ENCODE results near the gene PNMA1. TPM values are rescaled to one million over a fixed set of nuclear protein-coding genes. Genes with fewer than 3 reads are reported as not detected.

PNMA1 gene, protein sequence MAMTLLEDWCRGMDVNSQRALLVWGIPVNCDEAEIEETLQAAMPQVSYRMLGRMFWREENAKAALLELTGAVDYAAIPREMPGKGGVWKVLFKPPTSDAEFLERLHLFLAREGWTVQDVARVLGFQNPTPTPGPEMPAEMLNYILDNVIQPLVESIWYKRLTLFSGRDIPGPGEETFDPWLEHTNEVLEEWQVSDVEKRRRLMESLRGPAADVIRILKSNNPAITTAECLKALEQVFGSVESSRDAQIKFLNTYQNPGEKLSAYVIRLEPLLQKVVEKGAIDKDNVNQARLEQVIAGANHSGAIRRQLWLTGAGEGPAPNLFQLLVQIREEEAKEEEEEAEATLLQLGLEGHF
- 10 to 100 TPM; 41.0 to 55.2 (median 50.8) TPM for total RNA-seq

DNA sequence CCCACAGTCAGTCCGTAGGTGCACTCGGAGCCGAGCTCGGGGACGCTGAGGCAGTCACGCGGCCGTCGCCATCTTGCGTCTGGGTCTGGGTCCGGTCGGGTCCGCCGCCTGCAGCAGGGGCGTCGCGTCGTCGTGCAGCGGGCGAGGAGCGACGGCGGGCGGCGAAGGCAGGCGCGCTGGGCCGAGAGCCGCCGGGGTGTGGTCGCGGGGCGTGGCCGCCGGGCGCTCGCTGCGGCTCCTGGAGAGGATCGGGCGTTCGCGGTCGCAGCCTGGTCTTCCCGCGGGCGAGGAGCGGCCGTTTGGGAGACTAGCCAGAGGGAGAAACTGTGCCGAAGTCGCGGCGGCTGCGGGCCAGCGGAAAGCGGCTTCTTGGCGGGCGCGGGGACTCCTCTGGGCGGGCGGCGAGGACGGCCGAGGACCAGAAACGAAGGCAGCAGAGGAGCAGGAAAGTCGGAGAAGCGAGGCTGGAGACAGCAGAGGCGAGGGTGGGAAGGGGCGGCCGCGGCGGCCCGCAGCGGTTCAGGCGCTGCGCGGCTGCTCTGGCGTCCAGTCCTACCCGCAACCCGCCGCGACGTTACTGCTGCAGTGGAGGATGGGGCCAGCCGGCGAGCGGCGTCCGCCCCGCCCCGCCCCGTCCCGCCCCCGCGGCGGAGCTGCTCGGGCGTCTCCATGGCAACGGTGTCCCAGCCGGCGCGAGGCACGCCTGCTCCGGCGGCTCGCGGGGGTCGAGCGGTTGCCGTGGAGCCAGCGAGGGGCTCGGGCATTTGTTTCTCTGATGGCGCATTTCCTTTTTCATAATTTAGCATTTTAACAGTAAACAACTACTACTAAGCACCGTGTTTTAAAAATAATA, at the start of gene PNMA1:
TSS of gene PNMA1 (minus strand) at position 582 of the 853 bp plus-strand sequence. CDS start 745 bp downstream, outside the sequence.
- ATAC-seq = peak; percentile 80 to 87
- no peaks in the 10 kb centered on the region for H3K27me3 Mint-ChIP-seq (ENCODE audit: low read depth)
- peak within 1 kb of the TSS; percentile 92 for H3K4me3 Mint-ChIP-seq
- DNase-seq = peak; percentile 81
- H3K9me3 Mint-ChIP-seq = no peaks in the 10 kb centered on the region
- H3K4me1 Mint-ChIP-seq (ENCODE audit: low read depth) = peaks cover 22% of the 10 kb centered on the region
- H3K36me3 Mint-ChIP-seq (ENCODE audit: insufficient read depth) = peaks cover 13% of the 10 kb centered on the region

DNA sequence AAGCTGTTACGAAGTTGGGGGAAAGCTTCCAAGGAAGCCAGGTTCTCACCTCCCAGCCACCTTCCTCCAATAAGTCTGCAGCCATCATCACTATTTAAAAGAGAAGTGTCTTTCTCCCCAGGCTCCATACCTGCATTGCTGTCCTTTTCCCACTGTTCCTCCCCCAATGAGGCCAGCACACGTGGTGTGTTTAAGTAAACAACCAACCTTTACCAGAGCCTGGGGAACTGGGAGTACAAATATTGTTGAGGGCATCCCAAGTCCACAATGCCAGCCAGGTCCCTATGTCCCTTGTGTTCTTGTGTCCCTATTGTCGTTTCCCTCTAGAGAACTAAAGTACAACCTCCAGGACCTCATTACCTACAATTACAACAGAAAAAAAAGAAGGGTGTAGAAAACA, 49.2 kb upstream of the PNMA1 start:
- H3K27me3 Mint-ChIP-seq (ENCODE audit: low read depth) = no peaks in the 10 kb centered on the region
- ATAC-seq (no peak), DNase-seq (no peak)
- H3K36me3 Mint-ChIP-seq (ENCODE audit: insufficient read depth) = peaks cover 2% of the 10 kb centered on the region
- peaks cover 63% of the 10 kb centered on the region for H3K4me1 Mint-ChIP-seq (ENCODE audit: low read depth)
- no peak overlapping the region for H3K4me3 Mint-ChIP-seq
- no peaks in the 10 kb centered on the region for H3K9me3 Mint-ChIP-seq

DNA sequence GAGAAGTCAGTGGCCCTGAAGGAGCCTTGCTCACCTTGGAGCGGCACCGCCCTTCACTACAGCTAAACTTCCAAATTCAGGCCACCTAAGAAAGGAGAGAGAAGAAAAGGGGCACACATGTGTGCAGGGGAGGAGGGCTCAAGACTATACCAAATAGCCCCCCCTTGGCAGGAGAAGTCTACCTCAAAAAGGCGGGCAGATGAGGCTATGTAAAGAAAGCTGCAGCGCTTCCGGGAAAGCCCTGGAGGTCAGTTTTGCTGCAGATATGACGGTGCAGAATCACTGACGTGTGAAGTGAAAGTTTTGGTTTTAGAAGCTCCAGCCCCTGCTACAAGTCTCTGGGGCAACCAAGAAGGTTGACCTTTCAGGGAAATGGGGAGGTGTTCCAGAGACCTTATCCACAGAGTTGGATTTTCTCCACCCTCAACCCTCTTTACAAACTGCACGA, 48.2 kb upstream of the PNMA1 start:
- Mint-ChIP-seq H3K4me1 (ENCODE audit: low read depth) (peaks cover 72% of the 10 kb centered on the region), H3K9me3 (no peaks in the 10 kb centered on the region), H3K36me3 (ENCODE audit: insufficient read depth) (peaks cover 2% of the 10 kb centered on the region), H3K27me3 (ENCODE audit: low read depth) (no peaks in the 10 kb centered on the region), H3K4me3 (peak overlapping the region; percentile 86)
- DNase-seq (no peak), ATAC-seq (no peak)

DNA sequence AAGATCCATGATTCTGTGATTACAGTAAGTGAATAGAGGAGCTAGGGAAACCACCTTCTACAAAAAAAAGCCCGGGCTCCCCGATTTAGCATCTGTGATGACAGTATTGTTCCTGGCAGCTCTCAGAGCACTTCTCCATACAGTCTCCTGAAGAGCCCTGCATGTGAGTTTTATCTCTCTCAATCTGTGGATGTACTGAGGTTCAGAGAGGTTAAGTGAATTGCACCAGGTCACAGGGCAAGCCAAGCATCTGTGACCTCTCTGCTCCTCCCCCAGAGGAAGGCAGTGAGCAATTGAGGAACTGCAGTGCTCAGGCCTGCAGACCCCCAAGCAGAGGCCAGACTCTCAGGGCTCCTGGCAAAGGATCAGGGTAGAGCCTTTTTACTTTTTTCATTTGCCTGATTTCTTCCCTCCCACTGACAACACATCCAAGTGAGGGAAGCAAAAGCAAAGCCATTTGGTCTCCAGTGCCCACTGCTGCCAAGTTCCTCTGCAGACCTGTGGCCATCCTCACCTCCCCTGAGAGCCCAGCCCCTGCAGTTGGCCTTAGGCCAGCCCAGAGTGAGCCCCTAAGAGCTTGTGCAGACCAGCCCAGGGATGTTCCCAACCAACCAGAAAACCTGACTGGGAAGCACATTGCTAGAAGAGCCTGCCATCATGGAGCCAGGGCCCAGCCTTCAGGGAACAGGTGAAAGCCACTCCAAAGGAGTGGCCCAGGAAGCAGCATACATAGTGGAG, 47.6 kb upstream of the PNMA1 start:
- peaks cover 2% of the 10 kb centered on the region for H3K36me3 Mint-ChIP-seq (ENCODE audit: insufficient read depth)
- H3K27me3 Mint-ChIP-seq (ENCODE audit: low read depth) = no peaks in the 10 kb centered on the region
- peaks cover 78% of the 10 kb centered on the region for H3K4me1 Mint-ChIP-seq (ENCODE audit: low read depth)
- DNase-seq = no peak
- ATAC-seq = no peak
- H3K9me3 Mint-ChIP-seq = no peaks in the 10 kb centered on the region
- peak overlapping the region; percentile 86 for H3K4me3 Mint-ChIP-seq

DNA sequence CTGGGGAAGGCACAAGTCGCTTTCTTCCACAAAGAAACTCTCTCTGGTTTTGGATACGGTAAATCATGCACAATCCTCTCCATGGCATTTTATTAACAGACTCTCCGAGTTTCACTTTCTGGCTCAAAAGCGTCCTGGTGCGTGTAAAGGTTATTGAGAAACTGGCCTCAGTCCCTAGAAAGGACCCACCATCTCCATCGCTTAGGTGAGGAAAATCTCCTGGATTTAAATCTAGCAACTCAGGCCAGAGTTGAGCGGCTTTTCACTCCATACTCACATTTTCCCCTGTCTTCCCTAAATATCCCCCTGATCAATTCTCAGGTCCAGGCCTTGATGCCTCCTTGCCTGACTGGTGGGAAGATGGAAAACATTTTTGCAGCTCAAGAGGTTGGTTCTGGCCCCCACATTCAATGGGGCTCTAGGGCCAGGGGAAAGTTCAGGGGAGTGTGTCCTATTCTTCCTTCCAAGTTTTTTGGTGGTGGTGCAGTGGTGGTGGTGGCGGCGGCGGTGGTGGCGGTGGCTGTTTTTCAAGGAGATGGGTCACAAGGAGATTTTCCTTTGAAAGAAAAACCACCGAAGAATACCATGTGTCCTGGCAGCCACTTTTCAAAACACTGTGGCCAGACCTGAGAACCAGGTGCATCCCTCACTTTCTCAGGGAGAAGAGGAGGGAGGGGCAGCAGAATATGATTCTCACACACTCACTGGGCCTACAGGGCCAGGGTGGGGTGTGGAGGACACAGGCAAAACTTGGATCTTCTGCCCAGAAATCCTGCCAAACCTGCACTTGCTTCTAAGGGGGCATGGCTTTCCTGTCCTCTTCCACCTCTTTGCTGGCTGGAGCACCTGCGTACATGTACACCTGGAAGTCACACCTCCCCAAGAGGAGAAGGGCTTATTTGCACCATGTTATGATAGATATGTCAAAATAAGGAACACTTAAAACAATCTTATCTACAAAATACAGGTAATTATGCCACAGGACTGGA, 46.7 kb upstream of the PNMA1 start:
- no peaks in the 10 kb centered on the region for H3K9me3 Mint-ChIP-seq
- ATAC-seq = peak in 1 of 2 donors; percentile 0

DNA sequence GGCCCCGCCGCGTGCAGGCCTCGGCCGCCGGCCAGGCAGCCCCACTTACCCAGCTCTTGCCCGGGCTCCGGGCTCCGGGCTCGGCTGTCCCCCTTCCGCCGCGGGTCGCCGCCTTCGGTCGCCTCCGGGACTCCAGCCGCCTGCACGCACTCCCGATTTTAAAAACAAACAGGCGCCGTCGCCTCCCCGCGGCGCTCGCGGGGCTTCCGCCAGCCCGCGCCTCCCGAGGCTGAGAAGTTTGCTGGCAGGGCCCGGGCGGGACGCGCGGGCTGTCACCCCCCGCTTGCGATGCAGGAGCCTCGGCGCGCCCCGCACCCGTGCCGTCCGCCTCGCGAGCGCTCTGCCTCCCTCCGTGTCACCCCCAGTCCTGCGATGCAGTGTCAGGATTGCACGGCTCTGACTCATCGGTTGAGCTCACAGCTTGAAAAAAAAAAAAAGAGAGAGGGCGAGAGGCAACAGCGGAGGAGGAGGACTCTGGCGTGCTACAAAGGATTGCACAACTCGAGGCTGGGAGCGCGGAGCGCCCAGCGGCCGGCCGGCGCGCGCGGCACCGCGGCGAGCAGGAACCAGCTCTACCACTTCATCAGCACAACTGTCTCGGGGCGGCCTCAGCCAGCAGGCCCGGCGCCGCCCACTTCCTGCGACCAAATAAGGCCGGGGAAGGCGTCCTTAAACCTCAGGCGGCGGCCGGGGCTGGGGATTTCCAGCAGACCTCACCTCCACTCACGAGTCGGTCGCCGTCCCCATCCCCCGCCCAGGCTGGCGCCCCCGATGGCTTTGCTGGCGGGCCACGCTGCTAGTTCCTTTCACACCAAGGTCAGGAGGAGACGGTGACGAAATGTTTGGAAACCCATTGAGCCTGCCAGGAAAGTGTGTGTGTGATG, 45.8 kb upstream of the PNMA1 start:
- Mint-ChIP-seq H3K4me1 (ENCODE audit: low read depth) (peaks cover 81% of the 10 kb centered on the region), H3K36me3 (ENCODE audit: insufficient read depth) (no peaks in the 10 kb centered on the region), H3K9me3 (no peaks in the 10 kb centered on the region), H3K4me3 (peak overlapping the region; percentile 86), H3K27me3 (ENCODE audit: low read depth) (no peaks in the 10 kb centered on the region)
- ATAC-seq (peak; percentile 73 to 76), DNase-seq (peak; percentile 94)

More for the DNA sequence above, 46.7 kb upstream of the PNMA1 start:
- H3K36me3 Mint-ChIP-seq (ENCODE audit: insufficient read depth) = peaks cover 2% of the 10 kb centered on the region
- no peaks in the 10 kb centered on the region for H3K27me3 Mint-ChIP-seq (ENCODE audit: low read depth)
- H3K4me1 Mint-ChIP-seq (ENCODE audit: low read depth) = peaks cover 81% of the 10 kb centered on the region
- peak overlapping the region; percentile 86 for H3K4me3 Mint-ChIP-seq
- no peak for DNase-seq

DNA sequence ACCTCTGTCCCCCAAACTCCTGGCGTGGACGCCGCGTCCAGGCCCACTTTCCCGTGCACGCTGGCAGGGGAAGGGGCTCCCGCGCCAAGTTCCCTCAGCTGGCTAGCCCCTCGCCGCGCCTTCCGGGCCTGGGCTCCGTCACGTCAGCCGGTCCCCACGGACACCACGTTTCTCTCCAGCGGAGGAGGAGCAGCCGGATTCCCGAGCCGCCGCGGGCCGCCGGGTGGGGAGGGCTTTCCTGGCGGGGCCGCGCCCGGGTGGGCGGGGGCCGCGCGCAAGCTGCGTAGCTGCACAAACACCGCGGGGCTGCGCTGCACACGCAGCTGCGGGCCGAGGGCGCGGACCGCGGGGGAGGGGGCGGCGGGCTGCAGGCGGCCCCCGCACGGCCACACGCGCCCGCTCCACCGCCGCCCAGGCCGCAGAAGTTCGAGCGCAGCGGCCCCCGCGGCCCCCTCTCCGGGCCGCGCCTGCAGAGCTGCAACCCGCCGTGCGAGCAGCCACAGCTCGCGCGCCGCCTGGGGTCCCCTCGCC, 45.1 kb upstream of the PNMA1 start:
- H3K36me3 Mint-ChIP-seq (ENCODE audit: insufficient read depth) = no peaks in the 10 kb centered on the region
- no peaks in the 10 kb centered on the region for H3K27me3 Mint-ChIP-seq (ENCODE audit: low read depth)
- DNase-seq = no peak
- H3K4me1 Mint-ChIP-seq (ENCODE audit: low read depth) = peaks cover 82% of the 10 kb centered on the region
- peak overlapping the region; percentile 88 for H3K4me3 Mint-ChIP-seq
- H3K9me3 Mint-ChIP-seq = no peaks in the 10 kb centered on the region
- ATAC-seq = peak; percentile 11

DNA sequence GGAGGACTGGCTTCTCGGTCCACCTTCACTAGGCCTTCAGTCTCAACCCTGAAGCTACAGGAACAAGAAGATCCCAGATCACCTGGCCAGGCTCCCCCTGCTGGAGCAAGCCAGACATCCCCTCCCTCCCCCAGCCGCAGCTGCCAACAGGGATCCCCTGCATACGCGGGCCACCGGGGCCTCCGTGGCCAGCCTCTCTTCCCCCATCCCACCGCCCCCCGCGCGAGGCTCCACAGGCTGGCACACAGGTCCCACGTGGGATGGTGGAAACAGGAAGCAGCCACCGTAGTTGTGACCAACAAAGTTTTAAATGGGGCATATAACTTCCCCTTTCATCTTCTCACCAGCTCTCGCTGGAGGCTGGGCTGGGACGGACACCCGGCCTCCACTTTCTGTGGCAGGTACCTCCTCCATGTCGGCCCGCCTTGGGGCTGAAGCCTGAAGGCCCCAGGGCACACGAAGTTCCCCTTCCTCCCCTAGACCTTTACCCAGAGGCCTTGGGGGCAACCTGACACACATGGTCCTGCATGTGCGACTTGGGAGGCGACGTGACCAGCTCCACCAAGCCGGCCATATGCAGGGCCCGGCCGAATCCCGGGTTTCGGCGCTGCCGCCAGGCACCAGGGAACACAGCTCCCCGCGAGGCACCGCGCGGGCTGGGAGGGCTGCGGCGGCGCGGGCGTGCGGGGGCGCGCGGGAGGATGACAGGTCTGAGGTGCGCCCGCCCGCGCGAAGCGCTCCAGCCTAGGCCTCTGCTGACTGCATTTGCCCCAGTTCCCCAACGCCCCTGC, 44.4 kb upstream of the PNMA1 start:
- H3K27me3 Mint-ChIP-seq (ENCODE audit: low read depth) = no peaks in the 10 kb centered on the region
- H3K4me3 Mint-ChIP-seq = peak overlapping the region; percentile 88
- DNase-seq (peak; percentile 67), ATAC-seq (peak in 1 of 2 donors; percentile 4)
- H3K36me3 Mint-ChIP-seq (ENCODE audit: insufficient read depth) = no peaks in the 10 kb centered on the region
- no peaks in the 10 kb centered on the region for H3K9me3 Mint-ChIP-seq
- peaks cover 83% of the 10 kb centered on the region for H3K4me1 Mint-ChIP-seq (ENCODE audit: low read depth)

DNA sequence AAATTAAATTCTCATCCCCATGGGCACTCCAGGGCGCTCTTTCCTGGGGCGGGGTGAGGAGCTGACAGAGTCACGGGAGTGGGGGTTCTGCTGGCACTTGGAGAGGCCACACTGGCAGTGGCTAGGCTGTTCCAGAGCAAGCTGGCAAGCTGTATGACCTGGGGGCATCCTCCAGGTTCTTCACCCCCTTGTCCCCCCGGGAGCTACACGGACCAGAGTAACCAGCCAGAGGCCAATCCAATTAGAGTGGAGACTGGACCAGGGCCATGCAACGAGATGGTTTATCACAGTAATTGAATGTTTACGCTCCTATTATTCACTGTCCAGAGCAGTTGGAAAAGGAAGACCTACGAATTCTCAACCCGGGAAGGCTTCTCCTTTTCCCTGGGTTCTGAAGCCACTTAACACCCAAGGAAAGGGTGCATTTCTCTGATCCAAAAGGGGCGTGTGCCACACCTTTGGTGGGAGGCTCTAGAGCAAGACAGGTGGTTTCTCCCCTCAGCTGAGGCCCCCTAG, 43.8 kb upstream of the PNMA1 start:
- no peak for DNase-seq
- Mint-ChIP-seq H3K36me3 (ENCODE audit: insufficient read depth) (no peaks in the 10 kb centered on the region), H3K4me3 (peak overlapping the region; percentile 88), H3K9me3 (no peaks in the 10 kb centered on the region), H3K27me3 (ENCODE audit: low read depth) (no peaks in the 10 kb centered on the region), H3K4me1 (ENCODE audit: low read depth) (peaks cover 83% of the 10 kb centered on the region)
- ATAC-seq = no peak

DNA sequence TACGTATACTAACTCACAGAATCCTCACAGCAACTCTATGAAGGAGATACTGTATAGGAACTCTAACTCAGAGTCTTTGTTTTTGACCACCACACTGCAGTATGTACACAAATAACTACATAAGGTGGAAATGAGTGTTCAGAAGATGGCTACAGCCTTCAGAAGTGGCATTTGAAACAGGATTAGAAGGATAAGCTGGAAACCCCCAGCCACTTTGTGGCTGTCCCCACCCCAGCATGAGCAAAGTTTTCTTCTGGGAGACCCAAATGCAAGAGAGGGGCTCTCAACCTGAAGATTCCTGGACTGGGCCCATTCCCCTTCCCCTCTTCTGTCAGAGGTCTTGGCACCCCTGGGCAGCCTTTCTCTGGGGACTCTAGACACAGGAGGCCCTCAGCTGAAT, 43.2 kb upstream of the PNMA1 start:
- DNase-seq = no peak

DNA sequence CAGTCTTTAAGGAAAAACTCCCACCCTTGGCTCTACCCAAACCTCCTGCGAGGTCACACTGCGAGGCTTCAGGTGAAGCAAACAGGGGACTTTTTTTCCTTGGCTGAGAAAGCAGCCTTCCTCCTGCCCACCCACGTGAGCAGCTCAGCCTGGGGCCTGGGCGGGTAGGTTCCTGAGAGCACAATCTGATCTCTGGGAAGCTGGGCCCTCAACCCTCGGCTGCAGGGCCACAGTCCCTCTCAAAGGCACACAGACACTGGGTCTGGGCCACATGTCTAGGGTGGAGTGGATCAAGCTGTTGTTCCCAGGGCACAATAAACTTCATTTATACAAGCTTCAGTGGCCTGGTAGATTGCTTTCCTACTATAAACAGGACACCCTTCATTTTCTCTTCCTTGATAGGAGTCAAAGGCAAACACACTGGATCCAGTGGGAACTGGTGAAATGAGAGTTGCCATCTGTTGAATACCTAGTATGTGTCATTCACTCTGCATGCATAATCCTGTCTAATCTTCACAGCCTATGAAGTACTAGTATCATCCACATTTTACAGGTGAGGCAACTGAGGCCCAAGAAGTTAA, 41.3 kb upstream of the PNMA1 start:
- Mint-ChIP-seq H3K9me3 (no peaks in the 10 kb centered on the region), H3K4me1 (ENCODE audit: low read depth) (peaks cover 83% of the 10 kb centered on the region), H3K27me3 (ENCODE audit: low read depth) (no peaks in the 10 kb centered on the region), H3K36me3 (ENCODE audit: insufficient read depth) (no peaks in the 10 kb centered on the region), H3K4me3 (peak overlapping the region; percentile 88)
- ATAC-seq = no peak
- no peak for DNase-seq

More for the DNA sequence above, 43.2 kb upstream of the PNMA1 start:
- H3K36me3 Mint-ChIP-seq (ENCODE audit: insufficient read depth) = no peaks in the 10 kb centered on the region
- no peaks in the 10 kb centered on the region for H3K27me3 Mint-ChIP-seq (ENCODE audit: low read depth)
- no peaks in the 10 kb centered on the region for H3K9me3 Mint-ChIP-seq
- no peak for ATAC-seq
- peak overlapping the region; percentile 88 for H3K4me3 Mint-ChIP-seq
- peaks cover 83% of the 10 kb centered on the region for H3K4me1 Mint-ChIP-seq (ENCODE audit: low read depth)

All from activated T-cell treated with anti-CD3 and anti-CD28 coated beads, Interleukin-2, amount 50 U/mL, for 4 hours (primary cell).